H9 (cell line): Measurements from ENCODE around the gene RDM1. TPM values are rescaled to one million over a fixed set of nuclear protein-coding genes. Genes with fewer than 3 reads are reported as not detected.

Experiments
- DNase-seq: peaks from one replicate; pipeline ENCODE4 v3.0.0-alpha.2; 2017
- H2AFZ ChIP-seq: one replicate; pipeline ENCODE4 v1.6.1; 2013; ENCODE audit warnings: mild to moderate bottlenecking, low read length, control low read depth, moderate library complexity
- H2AK5ac ChIP-seq: 2 replicates; pipeline ENCODE4 v1.6.1; 2013; ENCODE audit warnings: low read length, control low read depth, mixed read lengths; ENCODE audit not compliant: insufficient read length
- H2BK120ac ChIP-seq: one replicate; pipeline ENCODE4 v1.6.1; 2013; ENCODE audit warnings: low read depth, mild to moderate bottlenecking, low read length, control low read depth, inconsistent platforms; ENCODE audit not compliant: poor library complexity, severe bottlenecking
- H2BK12ac ChIP-seq: 2 replicates; pipeline ENCODE4 v1.6.1; 2013; ENCODE audit warnings: low read length, control low read depth, mixed read lengths, low read depth; ENCODE audit not compliant: insufficient read length
- H2BK15ac ChIP-seq: 2 replicates; pipeline ENCODE4 v1.6.1; 2013; ENCODE audit warnings: low read depth, low read length, control low read depth
- H2BK20ac ChIP-seq: one replicate; pipeline ENCODE4 v1.6.1; 2013; ENCODE audit warnings: low read depth, mild to moderate bottlenecking, low read length, control low read depth, inconsistent platforms; ENCODE audit not compliant: poor library complexity, severe bottlenecking
- H2BK5ac ChIP-seq: 2 replicates; pipeline ENCODE4 v1.6.1; 2013; ENCODE audit warnings: low read length, control low read depth, mixed read lengths; ENCODE audit not compliant: insufficient read length
- H3K14ac ChIP-seq: 2 replicates; pipeline ENCODE4 v1.6.1; 2013; ENCODE audit warnings: low read length, control low read depth; ENCODE audit not compliant: insufficient read depth
- H3K18ac ChIP-seq: 2 replicates; pipeline ENCODE4 v1.6.1; 2013; ENCODE audit warnings: low read depth, mild to moderate bottlenecking, mixed read lengths, low read length, control low read depth; ENCODE audit not compliant: insufficient read length
- H3K23ac ChIP-seq: 2 replicates; pipeline ENCODE4 v1.6.1; 2013; ENCODE audit warnings: low read length, control low read depth, mixed read lengths, low read depth; ENCODE audit not compliant: insufficient read length
- H3K23me2 ChIP-seq: 2 replicates; pipeline ENCODE4 v1.6.1; 2013; ENCODE audit warnings: low read depth, mild to moderate bottlenecking, mixed read lengths, low read length, control low read depth; ENCODE audit not compliant: insufficient read length, poor library complexity, severe bottlenecking
- H3K27ac ChIP-seq: 2 replicates; pipeline ENCODE4 v1.5.1; 2013; ENCODE audit warnings: low read length, control low read depth, mixed read lengths, low read depth; ENCODE audit not compliant: insufficient read length
- H3K27me3 ChIP-seq: 2 replicates; pipeline ENCODE4 v1.6.1; 2013; ENCODE audit warnings: low read length, control low read depth, inconsistent platforms; ENCODE audit not compliant: insufficient read depth
- H3K4ac ChIP-seq: 2 replicates; pipeline ENCODE4 v1.6.1; 2013; ENCODE audit warnings: low read depth, mild to moderate bottlenecking, control low read depth, inconsistent platforms, low read length, moderate library complexity
- H3K4me1 ChIP-seq: 2 replicates; pipeline ENCODE4 v1.6.1; 2013; ENCODE audit warnings: low read length, control low read depth, inconsistent platforms; ENCODE audit not compliant: insufficient read depth
- H3K4me2 ChIP-seq: 2 replicates; pipeline ENCODE4 v1.6.1; 2013; ENCODE audit warnings: low read length, control low read depth, mixed read lengths; ENCODE audit not compliant: insufficient read length, insufficient read depth
- H3K56ac ChIP-seq: 2 replicates; pipeline ENCODE4 v1.6.1; 2013; ENCODE audit warnings: low read depth, mild to moderate bottlenecking, mixed read lengths, low read length, control low read depth; ENCODE audit not compliant: insufficient read length
- H3K79me1 ChIP-seq: 2 replicates; pipeline ENCODE4 v1.6.1; 2013; ENCODE audit warnings: low read depth, mild to moderate bottlenecking, moderate library complexity, low read length, control low read depth, inconsistent platforms; ENCODE audit not compliant: insufficient read depth, poor library complexity, severe bottlenecking
- H3K79me2 ChIP-seq: 2 replicates; pipeline ENCODE4 v1.6.1; 2013; ENCODE audit warnings: low read length, control low read depth, inconsistent platforms; ENCODE audit not compliant: insufficient read depth
- H3K9ac ChIP-seq: 2 replicates; pipeline ENCODE4 v1.6.1; 2013; ENCODE audit warnings: low read length, control low read depth, mixed read lengths; ENCODE audit not compliant: insufficient read length; ENCODE audit errors: extremely low read depth
- H3K9me3 ChIP-seq: one replicate; pipeline ENCODE4 v1.6.1; 2013; ENCODE audit warnings: low read depth, low read length, inconsistent platforms; ENCODE audit not compliant: control insufficient read depth
- H3T11ph ChIP-seq: one replicate; pipeline ENCODE4 v1.6.1; 2013; ENCODE audit warnings: mild to moderate bottlenecking, low read length, control low read depth, inconsistent platforms
- H4K20me1 ChIP-seq: one replicate; pipeline ENCODE4 v1.6.1; 2013; ENCODE audit not compliant: control insufficient read depth, insufficient read length, insufficient read depth
- H4K5ac ChIP-seq: 2 replicates; pipeline ENCODE4 v1.6.1; 2013; ENCODE audit warnings: low read depth, mild to moderate bottlenecking, mixed read lengths, low read length, control low read depth; ENCODE audit not compliant: insufficient read length
- H4K8ac ChIP-seq: replicated peaks from 2 replicates; pipeline ENCODE4 v1.6.1; 2013; ENCODE audit warnings: low read length, control low read depth, mixed read lengths, low read depth; ENCODE audit not compliant: insufficient read length
- H4K91ac ChIP-seq: 2 replicates; pipeline ENCODE4 v1.6.1; 2013; ENCODE audit warnings: low read depth, mild to moderate bottlenecking, moderate library complexity, mixed read lengths, low read length, control low read depth; ENCODE audit not compliant: insufficient read length
- H3K27ac Mint-ChIP-seq, 3 experiments: 2 replicates in 2 of 3; 3 replicates in 1 of 3; pipeline ENCODE4 v1.8.0; 2020 to 2021; ENCODE audit warnings: mixed read lengths in 3 of 3, mild to moderate bottlenecking in 1 of 3, moderate library complexity in 1 of 3
- H3K27me3 Mint-ChIP-seq: 2 replicates; pipeline ENCODE4 v1.8.0; 2021; ENCODE audit warnings: low read depth, mild to moderate bottlenecking, moderate library complexity, mixed read lengths
- H3K36me3 Mint-ChIP-seq, 3 experiments: 2 replicates in 2 of 3; 3 replicates in 1 of 3; pipeline ENCODE4 v1.8.0; 2020 to 2021; ENCODE audit warnings: low read depth in 3 of 3, mixed read lengths in 3 of 3; ENCODE audit not compliant: insufficient read depth in 1 of 3
- H3K4me1 Mint-ChIP-seq, 2 experiments: 2 replicates each; pipeline ENCODE4 v1.8.0; 2020; ENCODE audit warnings: mixed read lengths in 2 of 2
- H3K4me3 Mint-ChIP-seq, 2 experiments: 2 replicates in 1 of 2; 3 replicates in 1 of 2; pipeline ENCODE4 v1.8.0; 2020 to 2021; ENCODE audit warnings: mild to moderate bottlenecking in 2 of 2, mixed read lengths in 2 of 2, moderate library complexity in 1 of 2
- H3K9me3 Mint-ChIP-seq, 2 experiments: 2 replicates in 1 of 2; 3 replicates in 1 of 2; pipeline ENCODE4 v1.8.0; 2020; ENCODE audit warnings: mild to moderate bottlenecking in 2 of 2, mixed read lengths in 2 of 2, moderate library complexity in 1 of 2
- WGBS: extraction: QIAGEN DNeasy Blood & Tissue Kit; methylation state at CpG from one replicate; pipeline ENCODE4 v1.1.7; 2013; ENCODE audit warnings: missing lambda C conversion rate, low lambda C conversion rate, mixed read lengths; ENCODE audit not compliant: insufficient read length; ENCODE audit errors: extremely low coverage; 5-methylcytosine and 5-hydroxymethylcytosine counted together
- total RNA-seq: library from RNA; stranded (reverse); gene quantifications from 2 replicates; pipeline ENCODE4 v1.2.1, GENCODE V29; 2021
- TF ChIP-seq, protein P1 (sequence below): fragments of 200-600 bp; sonication (generic); conservative IDR thresholded peaks from 3 replicates; pipeline ENCODE4 v1.8.0; 2021; ENCODE audit warnings: antibody characterized with exemption, mild to moderate bottlenecking

The RDM1 gene
- total RNA-seq, 1 experiment from 2014 or later: 9.0 TPM

DNA sequence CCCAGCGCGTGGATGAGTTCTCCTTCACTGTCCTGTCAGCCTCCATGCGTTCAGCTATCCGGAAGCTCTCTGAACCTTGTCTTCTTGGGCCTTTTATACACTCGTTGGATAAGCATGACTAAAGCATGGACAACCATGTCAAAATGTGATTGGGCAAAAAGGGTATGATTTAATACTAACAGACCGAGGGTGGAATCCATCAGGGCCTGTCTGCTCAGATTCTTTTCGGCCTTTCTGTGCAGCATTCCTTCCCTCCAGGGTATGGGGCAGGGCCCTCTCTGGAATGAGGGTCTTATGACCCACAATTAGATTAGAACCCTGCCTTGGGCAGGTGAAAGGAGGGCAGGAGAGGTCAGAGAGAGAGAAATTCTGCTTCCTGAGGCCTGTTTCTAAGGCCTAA is 36.4 kb downstream of the RDM1 start:
- Mint-ChIP-seq H3K4me1 (peaks cover 15 to 20% of the 10 kb centered on the region in 2 experiments), H3K36me3 (no peaks in the 10 kb centered on the region), H3K27me3 (no peaks in the 10 kb centered on the region; the same call in 1 of the 2 replicates), H3K9me3 (no peaks in the 10 kb centered on the region), H3K4me3 (no peak overlapping the region), H3K27ac (no peak overlapping the region)
- no peak overlapping the region for H3K18ac ChIP-seq
- H2BK120ac ChIP-seq: no peak overlapping the region
- H3K79me1 ChIP-seq: no peaks in the 10 kb centered on the region
- H2AK5ac ChIP-seq: no peak overlapping the region
- no peaks in the 10 kb centered on the region for H3K23me2 ChIP-seq
- H2BK20ac ChIP-seq: no peak overlapping the region
- no peak overlapping the region for H3T11ph ChIP-seq
- H2BK5ac ChIP-seq: no peak overlapping the region
- no peak overlapping the region for H2BK15ac ChIP-seq
- TF ChIP-seq, protein P1, sequence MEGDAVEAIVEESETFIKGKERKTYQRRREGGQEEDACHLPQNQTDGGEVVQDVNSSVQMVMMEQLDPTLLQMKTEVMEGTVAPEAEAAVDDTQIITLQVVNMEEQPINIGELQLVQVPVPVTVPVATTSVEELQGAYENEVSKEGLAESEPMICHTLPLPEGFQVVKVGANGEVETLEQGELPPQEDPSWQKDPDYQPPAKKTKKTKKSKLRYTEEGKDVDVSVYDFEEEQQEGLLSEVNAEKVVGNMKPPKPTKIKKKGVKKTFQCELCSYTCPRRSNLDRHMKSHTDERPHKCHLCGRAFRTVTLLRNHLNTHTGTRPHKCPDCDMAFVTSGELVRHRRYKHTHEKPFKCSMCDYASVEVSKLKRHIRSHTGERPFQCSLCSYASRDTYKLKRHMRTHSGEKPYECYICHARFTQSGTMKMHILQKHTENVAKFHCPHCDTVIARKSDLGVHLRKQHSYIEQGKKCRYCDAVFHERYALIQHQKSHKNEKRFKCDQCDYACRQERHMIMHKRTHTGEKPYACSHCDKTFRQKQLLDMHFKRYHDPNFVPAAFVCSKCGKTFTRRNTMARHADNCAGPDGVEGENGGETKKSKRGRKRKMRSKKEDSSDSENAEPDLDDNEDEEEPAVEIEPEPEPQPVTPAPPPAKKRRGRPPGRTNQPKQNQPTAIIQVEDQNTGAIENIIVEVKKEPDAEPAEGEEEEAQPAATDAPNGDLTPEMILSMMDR: no peak
- no peak overlapping the region for H2AFZ ChIP-seq
- no peak for DNase-seq
- no peak overlapping the region for H3K23ac ChIP-seq
- H3K79me2 ChIP-seq: no peaks in the 10 kb centered on the region
- no peaks in the 10 kb centered on the region for H3K9me3 ChIP-seq
- H3K9ac ChIP-seq: no peak overlapping the region
- H3K4me2 ChIP-seq: no peak overlapping the region
- no peak overlapping the region for H4K91ac ChIP-seq
- H3K27me3 ChIP-seq: no peaks in the 10 kb centered on the region
- no peak overlapping the region for H4K5ac ChIP-seq
- peaks cover 2% of the 10 kb centered on the region; the same call in 1 of the 2 replicates for H3K4me1 ChIP-seq
- H4K8ac ChIP-seq: no peak overlapping the region
- H3K14ac ChIP-seq: no peak overlapping the region
- no CpG with 5 or more reads among the region's 7 CpGs for whole genome bisulfite sequencing
- H4K20me1 ChIP-seq: no peaks in the 10 kb centered on the region
- H3K27ac ChIP-seq: no peak overlapping the region
- H2BK12ac ChIP-seq: no peak overlapping the region
- no peak overlapping the region for H3K4ac ChIP-seq
- H3K56ac ChIP-seq: no peak overlapping the region
